Measurements from ENCODE around the gene ARL11.
A peak's percentile ranks its signal among the peaks of the same experiment; 100 is the strongest.

Gene ARL11

GRCh38 chr13:49667773-49668172 lies 39.5 kb downstream of the ARL11 start:
- in situ Hi-C loops (cut with HindIII; ENCODE audit: low pct_unique_long_range_greater_than_20kb, low sequenced_read_pairs), result no loop called here
- DNase-seq (ENCODE audit: low read depth in 1 of 2, low spot score in 1 of 2), result no peak
- TF ChIP-seq JUND (IDR thresholded peaks at IDR 0.05; ENCODE audit: low read depth), result no peak

- TF ChIP-seq JUND (IDR thresholded peaks at IDR 0.05; ENCODE audit: low read depth), result no peak
- DNase-seq (ENCODE audit: low read depth in 1 of 2, low spot score in 1 of 2), result peak; percentile 38 to 76
- in situ Hi-C loops (cut with HindIII; ENCODE audit: low pct_unique_long_range_greater_than_20kb, low sequenced_read_pairs), result no loop called here
These were observed 41.5 kb downstream of the ARL11 start for GRCh38 chr13:49669735-49670309.

GRCh38 chr13:49670828-49671227 lies 42.5 kb downstream of the ARL11 start:
- DNase-seq (ENCODE audit: low read depth in 1 of 2, low spot score in 1 of 2), result no peak
- no peak for TF ChIP-seq JUND (IDR thresholded peaks at IDR 0.05; ENCODE audit: low read depth)
- in situ Hi-C loops (cut with HindIII; ENCODE audit: low pct_unique_long_range_greater_than_20kb, low sequenced_read_pairs), result no loop called here

GRCh38 chr13:49676581-49677298 lies 48.4 kb downstream of the ARL11 start:
- no peak for DNase-seq (ENCODE audit: low read depth in 1 of 2, low spot score in 1 of 2)
- in situ Hi-C loops (cut with HindIII; ENCODE audit: low pct_unique_long_range_greater_than_20kb, low sequenced_read_pairs), result no loop called here
- no peak for TF ChIP-seq JUND (IDR thresholded peaks at IDR 0.05; ENCODE audit: low read depth)

GRCh38 chr13:49678191-49678914 lies 50.0 kb downstream of the ARL11 start:
- in situ Hi-C loops (cut with HindIII; ENCODE audit: low pct_unique_long_range_greater_than_20kb, low sequenced_read_pairs), result no loop called here
- no peak for TF ChIP-seq JUND (IDR thresholded peaks at IDR 0.05; ENCODE audit: low read depth)
- no peak for DNase-seq (ENCODE audit: low read depth in 1 of 2, low spot score in 1 of 2)

GRCh38 chr13:49679246-49679645 lies 50.9 kb downstream of the ARL11 start:
- in situ Hi-C loops (cut with HindIII; ENCODE audit: low pct_unique_long_range_greater_than_20kb, low sequenced_read_pairs), result no loop called here
- DNase-seq (ENCODE audit: low read depth in 1 of 2, low spot score in 1 of 2), result peak in 1 of 2 experiments; percentile 39

GRCh38 chr13:49681842-49682435 lies 53.6 kb downstream of the ARL11 start:
- in situ Hi-C loops (cut with HindIII; ENCODE audit: low pct_unique_long_range_greater_than_20kb, low sequenced_read_pairs), result no loop called here
- DNase-seq (ENCODE audit: low read depth in 1 of 2, low spot score in 1 of 2), result no peak

More at GRCh38 chr13:49679246-49679645, 50.9 kb downstream of the ARL11 start:
- TF ChIP-seq JUND (IDR thresholded peaks at IDR 0.05; ENCODE audit: low read depth), result no peak

More at GRCh38 chr13:49681842-49682435, 53.6 kb downstream of the ARL11 start:
- no peak for TF ChIP-seq JUND (IDR thresholded peaks at IDR 0.05; ENCODE audit: low read depth)

Data from T47D (cell line).